ENCODE data around the gene CAMKK2. TPM values are rescaled to one million over a fixed set of nuclear protein-coding genes. Genes with fewer than 3 reads are reported as not detected.

Gene CAMKK2
- polyA plus RNA-seq, 1 of the 3 experiments (the other 2 are of a cell fraction) = 23.6 TPM

DNA sequence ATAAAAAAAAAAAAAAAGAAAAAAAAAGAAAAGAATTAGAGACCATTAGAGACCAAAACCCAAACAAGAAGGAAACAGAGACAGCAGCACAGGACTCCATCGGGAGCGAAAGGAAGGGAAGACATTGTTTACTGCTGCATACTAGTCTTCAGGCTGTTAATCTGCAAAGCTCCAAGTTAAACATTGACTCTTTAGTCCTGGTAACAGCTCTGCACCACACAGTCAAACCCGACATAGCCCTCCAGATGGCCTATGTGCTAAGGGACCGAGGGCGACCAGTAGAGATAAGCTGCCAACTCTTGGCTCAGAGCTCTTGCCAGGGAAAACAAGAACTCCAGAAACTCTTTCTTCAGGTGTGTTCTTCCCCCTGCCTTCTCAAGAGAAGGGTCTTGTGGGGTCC lies 78.7 kb downstream of the CAMKK2 start (continued):
- TF ChIP-seq CTCF (IDR thresholded peaks at IDR 0.05) (no peak), MXI1 (IDR thresholded peaks at IDR 0.05; ENCODE audit: low read depth, low read length) (no peak), PBX3 (IDR thresholded peaks at IDR 0.05) (no peak), RFX5 (IDR thresholded peaks at IDR 0.05; ENCODE audit: low read length) (no peak), TCF12 (IDR thresholded peaks at IDR 0.05) (no peak), MEF2A (IDR thresholded peaks at IDR 0.05; ENCODE audit: borderline replicate concordance, low read depth) (no peak), NRF1 (IDR thresholded peaks at IDR 0.05; ENCODE audit: low read depth, low read length) (no peak), GATA2 (CRISPR knock-in tag; IDR thresholded peaks at IDR 0.05) (no peak), FOSL2 (IDR thresholded peaks at IDR 0.05; ENCODE audit: borderline replicate concordance, low read depth) (no peak)

DNA sequence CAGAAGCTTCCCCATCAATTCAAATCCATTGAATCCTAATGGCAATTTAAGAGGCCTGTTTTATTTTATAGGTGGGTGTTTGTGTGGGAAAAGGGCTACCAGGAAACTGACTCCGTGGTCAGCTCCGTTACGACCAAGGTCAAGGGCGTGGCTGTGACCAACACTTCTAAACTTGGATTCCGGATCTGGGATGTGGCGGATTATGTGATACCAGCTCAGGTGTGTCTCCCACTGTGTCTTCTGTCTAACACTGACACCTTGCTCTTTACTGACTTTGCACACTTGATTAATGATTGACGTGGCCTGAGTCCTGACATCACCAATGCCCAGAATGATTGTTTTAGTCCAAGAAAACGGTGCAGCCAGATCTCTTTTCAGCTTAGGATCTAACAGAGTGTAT lies 79.4 kb downstream of the CAMKK2 start:
- no peaks in the 10 kb centered on the region for H4K20me1 ChIP-seq (ENCODE audit: insufficient read depth)
- no peaks in the 10 kb centered on the region for H3K27me3 ChIP-seq (ENCODE audit: insufficient read depth)
- no peak overlapping the region for H3K4me3 ChIP-seq (ENCODE audit: low read depth in 2 of 2, low read length in 1 of 2)
- H3K36me3 ChIP-seq (replicated peaks in 1 of 2; ENCODE audit: control insufficient read depth in 1 of 2, insufficient read depth in 2 of 2, low read length in 1 of 2) = peaks cover 0 to 10% of the 10 kb centered on the region in 2 experiments
- TF ChIP-seq TCF12 (IDR thresholded peaks at IDR 0.05) (no peak), JUND (IDR thresholded peaks at IDR 0.05) (no peak), TAF1 (IDR thresholded peaks at IDR 0.05; ENCODE audit: borderline replicate concordance, low read depth, low read length) (no peak), NRF1 (IDR thresholded peaks at IDR 0.05; ENCODE audit: low read depth, low read length) (no peak), GABPA (IDR thresholded peaks at IDR 0.05; ENCODE audit: low read depth) (no peak), GATA2 (CRISPR knock-in tag; IDR thresholded peaks at IDR 0.05) (no peak), RFX5 (IDR thresholded peaks at IDR 0.05; ENCODE audit: low read length) (no peak), SMC3 (IDR thresholded peaks at IDR 0.05; ENCODE audit: low read depth, low read length) (no peak), USF1 (IDR thresholded peaks at IDR 0.05; ENCODE audit: borderline replicate concordance, low read depth) (no peak), NFIC (IDR thresholded peaks at IDR 0.05; ENCODE audit: borderline replicate concordance) (no peak)
- TF ChIP-seq, protein P1, sequence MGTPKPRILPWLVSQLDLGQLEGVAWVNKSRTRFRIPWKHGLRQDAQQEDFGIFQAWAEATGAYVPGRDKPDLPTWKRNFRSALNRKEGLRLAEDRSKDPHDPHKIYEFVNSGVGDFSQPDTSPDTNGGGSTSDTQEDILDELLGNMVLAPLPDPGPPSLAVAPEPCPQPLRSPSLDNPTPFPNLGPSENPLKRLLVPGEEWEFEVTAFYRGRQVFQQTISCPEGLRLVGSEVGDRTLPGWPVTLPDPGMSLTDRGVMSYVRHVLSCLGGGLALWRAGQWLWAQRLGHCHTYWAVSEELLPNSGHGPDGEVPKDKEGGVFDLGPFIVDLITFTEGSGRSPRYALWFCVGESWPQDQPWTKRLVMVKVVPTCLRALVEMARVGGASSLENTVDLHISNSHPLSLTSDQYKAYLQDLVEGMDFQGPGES (IDR thresholded peaks at IDR 0.05; ENCODE audit: low read depth, low read length) = no peak
- H3K4me2 ChIP-seq = no peak overlapping the region
- peaks cover 4% of the 10 kb centered on the region for H3F3A ChIP-seq (replicated peaks; ENCODE audit: insufficient read depth)
- ChIA-PET POLR2A (no interaction called here), CTCF (interaction anchor here (1.0 to 3.1 kb wide), 4 partner anchors 14 to 121 kb away, joined by 3 to 21 read pairs (median 4); partner anchors contain the start of gene P2RX7)
- no peaks in the 10 kb centered on the region for H3K9me2 ChIP-seq
- no peak overlapping the region for H2AFZ ChIP-seq (ENCODE audit: low read depth)
- no peak for DNase-seq
- H3K9me3 ChIP-seq = no peaks in the 10 kb centered on the region
- peaks cover 3 to 7% of the 10 kb centered on the region in 2 experiments; a peak in 3 of 4 replicates for H3K4me1 ChIP-seq (ENCODE audit: control insufficient read depth in 1 of 2, insufficient read depth in 2 of 2, low read depth in 1 of 2, low read length in 1 of 2)
- 90% methylated on average over 8 of the region's 8 CpGs for WGBS (ENCODE audit: low lambda C conversion rate)
- no peak overlapping the region for H3K27ac ChIP-seq (ENCODE audit: low read depth in 2 of 2, low read length in 1 of 2)
- no peaks in the 10 kb centered on the region for H3K79me2 ChIP-seq (ENCODE audit: insufficient read depth)
- no peak overlapping the region for H3K9ac ChIP-seq
